HG03575 (cell line): Measurements from ENCODE around the gene KRTAP5-1.

Source experiments
- ATAC-seq: cut with Tn5 transposase; IDR thresholded peaks from one replicate; pipeline ENCODE4 v1.9.1; 2021; ENCODE audit not compliant: unreplicated experiment, insufficient number of reproducible peaks, low FRiP score; ENCODE audit errors: extremely low read depth

Gene KRTAP5-1

DNA sequence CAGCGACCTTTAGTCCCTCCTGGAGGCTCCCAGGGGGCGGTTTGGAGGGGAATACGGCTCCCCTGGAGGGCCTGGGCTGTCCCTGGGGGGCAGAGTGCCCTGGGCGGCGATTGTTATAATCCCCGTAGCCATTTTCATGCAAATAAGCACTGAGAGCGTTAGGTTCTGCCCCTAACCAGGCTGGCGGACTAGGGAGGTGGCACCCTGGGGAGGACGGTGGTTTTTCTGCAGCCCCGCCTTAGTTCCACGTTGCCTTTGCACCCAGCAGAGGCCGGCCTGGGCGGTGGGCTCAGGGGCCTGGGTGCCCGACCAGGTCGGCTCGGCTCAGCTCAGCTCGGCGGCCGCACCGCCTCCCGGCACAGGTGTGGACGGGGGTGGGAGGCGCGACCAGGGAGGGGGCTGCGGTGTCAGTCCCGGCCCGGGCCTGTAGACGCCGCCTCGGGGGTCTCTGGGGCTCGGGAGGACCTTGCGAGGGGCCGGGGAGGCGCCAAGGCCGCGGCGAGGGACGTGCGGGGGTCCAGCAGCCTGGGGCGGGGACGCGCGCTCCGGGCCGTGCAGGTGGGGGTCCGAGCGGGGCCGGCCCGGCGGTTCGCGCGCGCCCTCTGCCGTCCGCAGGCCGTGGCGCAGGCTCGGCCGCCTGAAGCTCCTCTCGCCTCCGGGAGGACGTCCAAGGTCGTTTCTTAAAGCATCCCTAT lies 10.7 kb downstream of the KRTAP5-1 start:
- ATAC-seq: no peak

DNA sequence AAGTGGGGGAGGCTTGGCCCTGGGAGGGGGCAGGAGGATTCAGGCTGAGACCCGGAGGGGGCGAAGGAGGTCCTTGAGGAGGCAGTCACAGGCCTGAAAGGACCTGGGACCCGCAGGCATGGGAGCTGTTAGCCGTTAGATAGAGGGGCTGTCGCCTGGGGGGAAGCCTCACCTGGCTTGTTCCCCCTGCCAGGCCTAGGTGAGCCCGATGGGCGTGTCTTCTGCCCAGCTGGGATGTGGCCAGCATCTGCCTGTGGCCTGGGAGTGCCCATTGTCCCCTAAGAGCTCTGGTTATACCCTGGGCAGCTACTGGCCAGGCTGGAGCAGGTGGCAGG lies 11.2 kb downstream of the KRTAP5-1 start:
- no peak for ATAC-seq

DNA sequence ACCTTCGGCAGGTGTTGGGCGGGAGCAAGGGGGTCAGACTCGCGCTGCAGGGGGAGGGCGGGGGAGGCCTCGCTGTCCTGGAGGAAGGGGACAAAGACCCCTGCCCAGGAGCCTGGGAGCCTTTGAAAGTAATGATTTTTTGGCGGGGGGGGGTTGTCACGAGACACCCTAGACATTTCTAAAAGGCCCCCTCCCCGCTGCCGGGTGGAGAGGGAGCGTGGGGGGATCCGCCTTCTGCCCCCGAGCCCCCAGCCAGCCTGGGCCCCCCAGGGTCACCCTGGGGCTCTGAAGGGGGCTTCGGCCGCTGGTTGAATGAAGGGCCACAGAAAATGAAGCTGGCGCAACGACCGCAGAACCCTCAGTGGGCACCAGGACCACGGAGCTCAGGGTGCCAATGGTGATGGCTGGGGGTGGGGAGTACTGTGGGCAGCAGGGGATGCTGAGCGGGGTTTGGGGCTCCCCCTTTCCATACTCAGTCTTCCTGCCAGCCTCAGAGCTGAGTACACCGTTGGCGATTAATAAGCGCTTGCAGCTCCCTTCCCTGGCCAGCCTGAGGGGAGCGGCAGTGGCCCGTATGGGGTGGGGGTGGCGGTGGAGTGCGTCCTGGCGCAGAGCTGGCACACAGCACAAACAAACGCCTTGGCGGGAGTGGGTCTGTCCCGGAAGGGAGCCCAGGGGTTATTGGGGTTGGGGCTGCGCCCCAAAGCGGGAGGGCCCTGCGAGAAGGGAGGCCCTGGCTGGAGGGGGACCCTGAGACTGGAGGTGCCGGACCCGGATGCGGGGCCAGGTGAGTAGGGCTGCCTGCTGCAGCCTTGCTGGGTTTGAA lies 11.8 kb downstream of the KRTAP5-1 start:
- no peak for ATAC-seq

GRCh38 chr11:1572197-1573076 lies 12.6 kb downstream of the KRTAP5-1 start, which contains the start of gene DUSP8:
TSS of gene DUSP8 (minus strand) at chr11:1572271. CDS start at chr11:1565826, 6,445 bp downstream.
- ATAC-seq: no peak

GRCh38 chr11:1571760-1572196 lies 13.3 kb downstream of the KRTAP5-1 start:
- ATAC-seq: no peak

GRCh38 chr11:1570896-1571759 lies 14.0 kb downstream of the KRTAP5-1 start:
- ATAC-seq: no peak

GRCh38 chr11:1570531-1570895 lies 14.6 kb downstream of the KRTAP5-1 start:
- no peak for ATAC-seq

GRCh38 chr11:1570001-1570453 lies 15.1 kb downstream of the KRTAP5-1 start:
- ATAC-seq: no peak

GRCh38 chr11:1569251-1569780 lies 15.8 kb downstream of the KRTAP5-1 start:
- no peak for ATAC-seq

DNA sequence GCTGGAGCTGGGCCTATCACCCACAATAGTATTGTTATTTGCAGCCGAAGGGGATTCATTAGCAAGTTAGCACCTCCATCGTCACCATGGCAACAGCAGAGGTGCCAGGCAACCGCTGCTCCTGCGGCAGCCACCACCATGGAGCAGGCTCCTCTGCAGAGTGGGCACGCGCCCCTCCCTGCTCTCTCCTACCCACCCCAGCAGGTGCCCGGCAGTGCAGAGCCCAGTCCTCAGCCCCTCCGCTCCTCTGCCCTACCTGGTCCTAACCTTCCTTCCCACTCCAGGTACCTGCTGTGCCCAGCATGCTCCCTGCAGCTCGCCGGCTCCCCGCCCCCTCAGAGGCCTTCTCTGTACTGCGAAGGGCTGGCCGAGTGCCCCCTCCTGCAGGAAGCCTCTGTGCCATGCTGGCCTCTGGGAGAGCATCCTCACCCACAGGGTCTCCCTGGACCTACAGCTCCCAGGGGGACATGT lies 16.6 kb downstream of the KRTAP5-1 start:
- ATAC-seq: no peak

DNA sequence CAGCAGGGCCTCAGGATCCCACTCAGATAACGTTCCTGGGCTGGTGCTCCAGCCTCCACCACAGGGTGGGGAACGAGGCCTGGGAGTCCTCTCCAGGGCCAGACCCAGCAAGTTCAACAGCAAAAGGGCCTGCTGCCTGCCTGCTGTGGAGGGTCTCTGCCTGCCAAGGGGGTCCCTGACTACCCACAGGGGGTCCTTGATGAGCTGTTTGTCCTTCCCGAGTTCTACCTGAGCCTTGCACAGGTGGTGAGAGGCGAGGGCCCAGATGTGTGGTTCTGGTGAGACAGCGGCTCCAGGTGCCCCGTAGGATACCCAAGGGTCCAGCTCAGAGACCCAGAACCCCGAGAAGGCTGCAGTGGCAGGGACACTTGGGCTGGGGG lies 17.4 kb downstream of the KRTAP5-1 start:
- no peak for ATAC-seq

DNA sequence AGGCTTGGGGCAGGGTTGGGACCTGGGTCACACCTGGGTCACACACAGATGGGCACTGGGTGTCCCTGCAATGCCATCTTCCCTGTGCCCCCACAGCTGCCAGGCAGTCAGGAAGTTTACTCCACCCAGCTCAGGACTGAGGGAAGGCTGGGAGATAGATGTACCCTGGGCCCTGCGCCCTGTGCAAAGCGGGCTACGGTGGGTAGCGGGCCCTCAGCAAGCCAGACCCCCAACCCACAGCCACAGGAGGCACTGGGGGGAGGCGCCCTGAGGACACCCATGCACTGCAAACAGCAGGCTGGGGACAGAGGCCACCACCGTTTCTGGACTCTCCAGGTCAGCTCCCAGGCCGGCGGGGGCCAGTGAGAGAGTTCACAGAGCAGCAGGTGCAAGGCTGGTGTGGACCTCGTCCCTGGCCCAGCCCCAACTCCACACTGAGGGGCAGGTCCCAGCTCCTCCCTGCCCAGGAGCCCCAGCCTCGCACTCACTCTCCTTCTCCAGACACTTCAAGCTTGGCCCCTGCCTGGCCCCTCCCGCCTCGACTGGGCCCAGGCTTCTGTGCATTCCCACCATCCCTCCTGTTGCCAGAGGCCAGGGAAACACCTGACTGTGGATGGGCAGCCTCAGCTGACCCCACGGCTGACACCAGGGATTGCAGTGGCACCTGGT lies 17.9 kb downstream of the KRTAP5-1 start:
- no peak for ATAC-seq

GRCh38 chr11:1566381-1567051 lies 18.6 kb downstream of the KRTAP5-1 start:
- no peak for ATAC-seq

DNA sequence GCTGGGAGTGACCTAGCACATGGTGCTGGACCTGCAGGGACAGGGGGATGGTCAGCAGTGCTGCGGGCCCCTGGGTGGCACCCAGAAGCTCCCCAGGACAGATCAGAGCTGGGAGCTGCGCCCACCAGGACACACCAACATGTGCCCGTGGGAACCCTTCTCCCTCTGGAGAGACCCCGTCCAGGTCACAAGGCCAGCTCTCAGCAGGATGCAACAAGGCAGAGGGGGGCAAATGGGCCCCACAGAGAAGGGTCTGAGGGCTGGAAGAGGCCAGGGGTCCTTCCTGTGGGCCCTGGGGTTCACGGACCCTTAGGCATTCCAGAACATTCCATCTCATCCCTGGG lies 19.2 kb downstream of the KRTAP5-1 start:
- ATAC-seq: no peak

GRCh38 chr11:1565173-1565903 lies 19.7 kb downstream of the KRTAP5-1 start:
- ATAC-seq: no peak

DNA sequence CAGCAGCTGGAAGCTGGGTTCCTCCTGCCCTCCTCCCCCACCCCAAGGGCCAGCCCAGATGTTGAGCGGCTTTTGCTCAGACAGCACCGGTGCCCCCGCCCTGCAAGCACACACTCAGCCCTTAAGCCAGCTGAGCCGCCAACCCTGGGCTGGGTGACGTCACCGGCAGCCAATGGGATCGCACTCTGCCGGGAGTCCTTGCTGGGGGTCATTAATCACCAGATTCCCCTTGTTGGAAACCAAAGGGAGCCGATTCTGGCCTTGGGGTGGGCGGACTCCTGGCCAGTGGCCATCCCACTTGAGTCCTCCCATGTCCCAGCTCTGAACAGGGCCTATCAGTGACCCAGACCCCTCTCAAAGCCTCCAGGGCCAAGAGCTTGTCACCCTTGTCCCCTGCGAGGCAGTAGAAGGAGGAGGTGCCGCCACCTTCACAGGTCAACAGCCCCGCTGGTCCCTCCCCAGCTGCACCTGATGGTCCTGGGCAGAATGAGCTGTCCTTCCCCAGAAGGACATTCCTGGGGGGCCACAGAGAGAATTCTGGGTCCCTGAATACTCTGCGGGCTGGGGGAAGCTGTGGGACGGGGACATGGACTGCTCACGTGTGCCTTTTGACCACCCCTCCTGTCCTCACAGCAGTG lies 20.4 kb downstream of the KRTAP5-1 start:
- no peak for ATAC-seq
